Gastrocnemius medialis (tissue), 4 donors: ENCODE data around the gene R3HDM2. TPM values are rescaled to one million over a fixed set of nuclear protein-coding genes. Genes with fewer than 3 reads are reported as not detected.

ENCODE experiments used
- ATAC-seq, 2 donors: fragments of 150-250 bp; one replicate each; pipeline ENCODE4 v1.9.1; 2016
- DNase-seq, 2 donors: peaks; one replicate each; pipeline ENCODE4 v3.0.0-alpha.2; 2019
- H3K27ac ChIP-seq, 4 donors: fragments of 200-600 bp; sonication (generic); 1 replicate in 1 of 4; 2 replicates in 3 of 4; pipeline ENCODE4 v1.5.1; 2016 to 2018; ENCODE audit warnings: mild to moderate bottlenecking in 2 of 4, moderate library complexity in 1 of 4
- H3K27me3 ChIP-seq, 3 donors: fragments of 200-600 bp; sonication (generic) in 2 of 3; 1 replicate in 1 of 3; 2 replicates in 2 of 3; pipeline versions ENCODE4 v1.5.1 to v1.6.0; 2016 to 2019; ENCODE audit warnings: mild to moderate bottlenecking in 1 of 3, moderate library complexity in 1 of 3
- H3K36me3 ChIP-seq, 2 donors: fragments of 200-600 bp; sonication (generic) in 1 of 2; one replicate each; pipeline ENCODE4 v1.5.1; 2017 to 2018
- H3K4me1 ChIP-seq, 2 donors: fragments of 200-600 bp; sonication (generic) in 1 of 2; one replicate each; pipeline ENCODE4 v1.5.1; 2016 to 2017; ENCODE audit warnings: mild to moderate bottlenecking in 2 of 2
- H3K4me3 ChIP-seq, 4 donors: fragments of 200-600 bp; sonication (generic) in 3 of 4; 1 replicate in 1 of 4; 2 replicates in 3 of 4; pipeline ENCODE4 v1.5.1; 2016 to 2019; ENCODE audit warnings: mild to moderate bottlenecking in 2 of 4
- H3K9me3 ChIP-seq, 3 donors: fragments of 200-600 bp; sonication (generic) in 2 of 3; 1 replicate in 1 of 3; 2 replicates in 2 of 3; pipeline ENCODE4 v1.5.1; 2016 to 2019
- CTCF ChIP-seq, 5 experiments: fragments of 450-650 bp in 3 of 5; fragments of 200-600 bp in 2 of 5; sonication (generic) in 2 of 5; IDR thresholded peaks in 4 of 5; conservative IDR thresholded peaks in 1 of 5; 1 replicate in 4 of 5; 2 replicates in 1 of 5; pipeline ENCODE4 v1.5.1; 2016 to 2019; ENCODE audit warnings: antibody characterized with exemption in 5 of 5, mild to moderate bottlenecking in 3 of 5, moderate library complexity in 3 of 5
- POLR2A ChIP-seq, 2 donors: fragments of 450-650 bp; IDR thresholded peaks; one replicate each; pipeline ENCODE4 v1.6.1; 2017; ENCODE audit warnings: antibody characterized with exemption in 2 of 2, mild to moderate bottlenecking in 2 of 2, moderate library complexity in 2 of 2
- in situ Hi-C, 4 donors: fragments of 200-750 bp; cut with MboI; loops; one replicate each; pipeline versions ENCODE4 v1.15.0 to v1.8.0; 2017; ENCODE audit warnings: low sequenced_read_pairs in 4 of 4
- intact Hi-C: fragments of 100-400 bp; cut with DNase I; formaldehyde crosslinking; loops from one replicate; pipeline ENCODE4 v1.15.1; 2023; ENCODE audit warnings: low total_unique reads
- total RNA-seq, 4 donors: library from RNA; depleted of rRNA; stranded (reverse); fragments of >200 nt; gene quantifications; one replicate each; pipeline versions ENCODE4 v1.1.0 to v1.2.3, GENCODE V29; 2016

R3HDM2 gene
- total RNA-seq, 4 donors from 2014 or later: 24.1 to 27.1 (median 25.6) TPM

GRCh38 chr12:57470970-57471656 lies 40.3 kb upstream of the R3HDM2 start:
- intact Hi-C loops: no loop called here
- H3K27me3 ChIP-seq: peaks cover 27 to 38% (median 36%) of the 10 kb centered on the region in 3 donors
- H3K9me3 ChIP-seq: no peaks in the 10 kb centered on the region
- no peaks in the 10 kb centered on the region for H3K36me3 ChIP-seq
- H3K4me3 ChIP-seq: no peak overlapping the region
- H3K4me1 ChIP-seq: peaks cover 10 to 12% of the 10 kb centered on the region in 2 donors
- TF ChIP-seq POLR2A (IDR thresholded peaks at IDR 0.05) (no peak), CTCF (IDR thresholded peaks at IDR 0.05 in 4 of 5, conservative IDR thresholded peaks at IDR 0.05 in 1 of 5) (no peak)
- DNase-seq (no peak), ATAC-seq (no peak)
- no peak overlapping the region for H3K27ac ChIP-seq
- in situ Hi-C loops: no loop called here

GRCh38 chr12:57470286-57470969 lies 39.6 kb upstream of the R3HDM2 start:
- intact Hi-C loops: no loop called here
- no peak overlapping the region for H3K4me3 ChIP-seq
- TF ChIP-seq POLR2A (IDR thresholded peaks at IDR 0.05) (no peak), CTCF (IDR thresholded peaks at IDR 0.05 in 4 of 5, conservative IDR thresholded peaks at IDR 0.05 in 1 of 5) (no peak)
- no peaks in the 10 kb centered on the region for H3K36me3 ChIP-seq
- peaks cover 5% of the 10 kb centered on the region in 2 donors for H3K4me1 ChIP-seq
- in situ Hi-C loops: no loop called here
- H3K27me3 ChIP-seq: peaks cover 20 to 31% (median 29%) of the 10 kb centered on the region in 3 donors
- DNase-seq: no peak
- H3K9me3 ChIP-seq: no peaks in the 10 kb centered on the region
- no peak for ATAC-seq
- no peak overlapping the region for H3K27ac ChIP-seq

- in situ Hi-C loops: no loop called here
- Histone ChIP-seq H3K4me3 (no peak overlapping the region), H3K4me1 (no peaks in the 10 kb centered on the region), H3K27ac (no peak overlapping the region), H3K36me3 (no peaks in the 10 kb centered on the region), H3K27me3 (peaks cover 12 to 23% (median 20%) of the 10 kb centered on the region in 3 donors), H3K9me3 (no peaks in the 10 kb centered on the region)
- intact Hi-C loops: no loop called here
- no peak for DNase-seq
- ATAC-seq: no peak
- TF ChIP-seq POLR2A (IDR thresholded peaks at IDR 0.05) (no peak), CTCF (IDR thresholded peaks at IDR 0.05 in 4 of 5, conservative IDR thresholded peaks at IDR 0.05 in 1 of 5) (no peak)
Measured at GRCh38 chr12:57469296-57470164, 38.7 kb upstream of the R3HDM2 start.

- Histone ChIP-seq H3K27me3 (peaks cover 0 to 11% (median 9%) of the 10 kb centered on the region in 3 donors), H3K9me3 (no peaks in the 10 kb centered on the region), H3K4me3 (no peak overlapping the region), H3K27ac (no peak overlapping the region), H3K36me3 (no peaks in the 10 kb centered on the region), H3K4me1 (peaks cover 0 to under 1% of the 10 kb centered on the region in 2 donors)
- intact Hi-C loops: no loop called here
- DNase-seq (no peak), ATAC-seq (no peak)
- TF ChIP-seq CTCF (IDR thresholded peaks at IDR 0.05 in 4 of 5, conservative IDR thresholded peaks at IDR 0.05 in 1 of 5) (no peak), POLR2A (IDR thresholded peaks at IDR 0.05) (no peak)
- in situ Hi-C loops: no loop called here
Measured at GRCh38 chr12:57467915-57468314, 37.1 kb upstream of the R3HDM2 start.
